Endothelial cell of umbilical vein (primary cell): ENCODE results near the gene GAK.

Source experiments
- EZH2 ChIP-seq: IDR thresholded peaks from 2 replicates; pipeline ENCODE4 v1.6.1; 2012; ENCODE audit warnings: borderline replicate concordance, low read depth, mild to moderate bottlenecking, moderate library complexity, low read length, inconsistent platforms; ENCODE audit not compliant: severe bottlenecking
- FOS ChIP-seq: IDR thresholded peaks from 2 replicates; pipeline ENCODE4 v1.6.1; 2011; ENCODE audit warnings: mild to moderate bottlenecking, low read length, moderate library complexity, borderline replicate concordance; ENCODE audit not compliant: insufficient read depth
- JUN ChIP-seq: IDR thresholded peaks from 2 replicates; pipeline ENCODE4 v1.6.1; 2011; ENCODE audit warnings: borderline replicate concordance, low read depth; ENCODE audit not compliant: insufficient read length, insufficient read depth
- MAX ChIP-seq: IDR thresholded peaks from 2 replicates; pipeline ENCODE4 v1.6.1; 2011; ENCODE audit not compliant: insufficient read depth, insufficient read length
- POLR2A ChIP-seq: IDR thresholded peaks from 2 replicates; pipeline ENCODE4 v1.6.1; 2012; ENCODE audit warnings: low read depth, mild to moderate bottlenecking, control low read depth, low read length
- POLR2AphosphoS5 ChIP-seq: IDR thresholded peaks from 2 replicates; pipeline ENCODE4 v1.6.1; 2012; ENCODE audit warnings: low read depth, mild to moderate bottlenecking, control low read depth, low read length, moderate library complexity; ENCODE audit not compliant: insufficient read depth
- TF ChIP-seq, protein P1 (sequence below), 2 donors: IDR thresholded peaks; 1 replicate in 1 of 2; 2 replicates in 1 of 2; pipeline ENCODE4 v1.5.1; 2011; ENCODE audit warnings: low read length in 2 of 2, mild to moderate bottlenecking in 2 of 2, moderate library complexity in 2 of 2, control low read depth in 1 of 2, inconsistent platforms in 1 of 2, low read depth in 1 of 2; ENCODE audit not compliant: insufficient read depth in 1 of 2; ENCODE audit errors: extremely low read depth in 1 of 2

DNA sequence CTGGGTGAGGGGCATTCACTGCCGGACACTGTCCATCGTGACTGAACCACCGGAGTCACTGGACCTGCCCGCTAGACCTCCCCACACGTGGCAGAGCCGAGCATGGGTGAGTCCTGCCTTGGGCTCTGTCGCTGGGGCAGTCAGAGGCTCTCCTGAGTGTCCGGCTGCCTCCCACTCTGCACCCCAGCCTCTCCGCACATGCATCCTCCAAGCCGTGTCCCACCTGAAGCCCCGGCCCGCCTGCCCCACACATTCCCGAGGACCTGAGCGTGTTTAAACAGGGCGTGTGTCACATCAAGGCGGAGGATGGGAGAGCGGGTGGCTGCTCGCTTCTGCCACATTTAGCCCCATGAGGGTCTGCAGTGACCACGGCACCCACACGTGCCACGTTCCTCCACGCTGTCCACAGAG is 110.9 kb downstream of the GAK start:
- TF ChIP-seq, protein P1, sequence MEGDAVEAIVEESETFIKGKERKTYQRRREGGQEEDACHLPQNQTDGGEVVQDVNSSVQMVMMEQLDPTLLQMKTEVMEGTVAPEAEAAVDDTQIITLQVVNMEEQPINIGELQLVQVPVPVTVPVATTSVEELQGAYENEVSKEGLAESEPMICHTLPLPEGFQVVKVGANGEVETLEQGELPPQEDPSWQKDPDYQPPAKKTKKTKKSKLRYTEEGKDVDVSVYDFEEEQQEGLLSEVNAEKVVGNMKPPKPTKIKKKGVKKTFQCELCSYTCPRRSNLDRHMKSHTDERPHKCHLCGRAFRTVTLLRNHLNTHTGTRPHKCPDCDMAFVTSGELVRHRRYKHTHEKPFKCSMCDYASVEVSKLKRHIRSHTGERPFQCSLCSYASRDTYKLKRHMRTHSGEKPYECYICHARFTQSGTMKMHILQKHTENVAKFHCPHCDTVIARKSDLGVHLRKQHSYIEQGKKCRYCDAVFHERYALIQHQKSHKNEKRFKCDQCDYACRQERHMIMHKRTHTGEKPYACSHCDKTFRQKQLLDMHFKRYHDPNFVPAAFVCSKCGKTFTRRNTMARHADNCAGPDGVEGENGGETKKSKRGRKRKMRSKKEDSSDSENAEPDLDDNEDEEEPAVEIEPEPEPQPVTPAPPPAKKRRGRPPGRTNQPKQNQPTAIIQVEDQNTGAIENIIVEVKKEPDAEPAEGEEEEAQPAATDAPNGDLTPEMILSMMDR (IDR thresholded peaks at IDR 0.05; ENCODE audit: extremely low read depth in 1 of 2, insufficient read depth in 1 of 2, low read depth in 1 of 2, low read length in 2 of 2), result no peak
- TF ChIP-seq MAX, result no peak
- no peak for TF ChIP-seq POLR2A
- no peak for TF ChIP-seq EZH2
- TF ChIP-seq POLR2AphosphoS5, result no peak
- TF ChIP-seq FOS, result no peak
- TF ChIP-seq JUN, result no peak
